ENCODE results near the gene DEPDC7.
"Not testable (repeated sequence)": the region's sequence is repeated elsewhere in the genome, so short reads cannot be mapped to it uniquely, and the experiment has no call there.

Gene DEPDC7

GRCh38 chr11:33025339-33025722, 9.7 kb downstream of the DEPDC7 start:
- no peak for DNase-seq (ENCODE audit: low read depth)

- DNase-seq (ENCODE audit: low read depth), result peak; percentile 27
Measured at GRCh38 chr11:33027233-33027632, 11.6 kb downstream of the DEPDC7 start.

- DNase-seq (ENCODE audit: low read depth), result peak; percentile 60
Measured at GRCh38 chr11:33027846-33028536, 12.3 kb downstream of the DEPDC7 start.

- DNase-seq (ENCODE audit: low read depth), result no peak
Measured at GRCh38 chr11:33028537-33028914, 12.8 kb downstream of the DEPDC7 start.

- not testable (repeated sequence) for DNase-seq (ENCODE audit: low read depth)
Measured at GRCh38 chr11:33029218-33029617, 13.5 kb downstream of the DEPDC7 start.

- no peak for DNase-seq (ENCODE audit: low read depth)
Measured at GRCh38 chr11:33033493-33033892, 17.8 kb downstream of the DEPDC7 start.

- DNase-seq (ENCODE audit: low read depth), result no peak
Measured at GRCh38 chr11:33035011-33035410, 19.3 kb downstream of the DEPDC7 start.

GRCh38 chr11:33039274-33040032, 23.8 kb downstream of the DEPDC7 start, which contains the start of gene TCP11L1:
Gene TCP11L1 (plus strand): TSS chr11:33039572. CDS start chr11:33043774, 4,202 bp downstream.
- peak; percentile 94 for DNase-seq (ENCODE audit: low read depth)

GRCh38 chr11:33040033-33040861, 24.6 kb downstream of the DEPDC7 start:
- DNase-seq (ENCODE audit: low read depth), result peak; percentile 40

GRCh38 chr11:33040862-33041453, 25.3 kb downstream of the DEPDC7 start:
- no peak for DNase-seq (ENCODE audit: low read depth)

GRCh38 chr11:33043221-33043830, 27.6 kb downstream of the DEPDC7 start:
- DNase-seq (ENCODE audit: low read depth), result no peak

GRCh38 chr11:33044285-33044756, 28.6 kb downstream of the DEPDC7 start:
- DNase-seq (ENCODE audit: low read depth), result peak; percentile 68

- DNase-seq (ENCODE audit: low read depth), result peak; percentile 37
Measured at GRCh38 chr11:33045551-33046255, 30.0 kb downstream of the DEPDC7 start.

GRCh38 chr11:33048701-33049100, 33.0 kb downstream of the DEPDC7 start:
- DNase-seq (ENCODE audit: low read depth), result peak; percentile 32

- not testable (repeated sequence) for DNase-seq (ENCODE audit: low read depth)
Measured at GRCh38 chr11:33049565-33050408, 34.1 kb downstream of the DEPDC7 start.

- DNase-seq (ENCODE audit: low read depth), result no peak
Measured at GRCh38 chr11:33052231-33052630, 36.6 kb downstream of the DEPDC7 start.

GRCh38 chr11:33055375-33055774, 39.7 kb downstream of the DEPDC7 start:
- DNase-seq (ENCODE audit: low read depth), result no peak

- no peak for DNase-seq (ENCODE audit: low read depth)
Measured at GRCh38 chr11:33057284-33057683, 41.6 kb downstream of the DEPDC7 start.

GRCh38 chr11:33059331-33060007, 43.8 kb downstream of the DEPDC7 start:
- DNase-seq (ENCODE audit: low read depth), result no peak

All from iris pigment epithelial cell (primary cell).